ENCODE results near the gene KRT84.
"Not testable (repeated sequence)": the region's sequence is repeated elsewhere in the genome, so short reads cannot be mapped to it uniquely, and the experiment has no call there.

Gene KRT84

DNA sequence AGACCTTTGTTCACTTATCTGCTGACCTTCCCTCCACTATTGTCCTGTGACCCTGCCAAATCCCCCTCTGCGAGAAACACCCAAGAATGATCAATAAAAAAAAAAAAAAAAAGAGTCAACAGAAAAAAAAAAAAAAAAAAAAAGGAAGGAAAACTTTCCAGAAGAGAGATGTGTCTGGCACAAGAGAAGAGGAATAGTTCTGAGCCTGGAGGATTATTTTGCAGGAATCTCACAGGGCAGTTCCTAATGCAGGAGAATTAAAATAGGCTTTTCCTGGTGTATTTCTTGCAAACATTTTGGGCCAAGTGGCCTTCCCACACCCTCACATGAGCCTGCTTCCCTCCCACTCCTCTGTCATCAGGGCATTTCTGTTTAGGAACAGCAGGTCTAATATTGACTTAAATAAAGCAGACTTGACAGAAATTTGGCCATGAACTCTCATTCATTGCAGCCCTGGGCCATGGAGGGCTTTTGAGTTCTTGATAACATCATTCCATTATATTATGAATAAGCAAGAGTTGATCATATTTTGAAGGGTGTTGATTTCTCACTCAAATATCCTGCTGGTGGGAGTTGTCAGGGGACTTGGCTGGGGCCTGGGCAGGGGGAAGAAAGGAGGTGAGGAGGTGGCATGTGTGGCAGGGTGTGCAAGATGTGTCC lies 25.3 kb upstream of the KRT84 start:
- DNase-seq = not testable (repeated sequence)

DNA sequence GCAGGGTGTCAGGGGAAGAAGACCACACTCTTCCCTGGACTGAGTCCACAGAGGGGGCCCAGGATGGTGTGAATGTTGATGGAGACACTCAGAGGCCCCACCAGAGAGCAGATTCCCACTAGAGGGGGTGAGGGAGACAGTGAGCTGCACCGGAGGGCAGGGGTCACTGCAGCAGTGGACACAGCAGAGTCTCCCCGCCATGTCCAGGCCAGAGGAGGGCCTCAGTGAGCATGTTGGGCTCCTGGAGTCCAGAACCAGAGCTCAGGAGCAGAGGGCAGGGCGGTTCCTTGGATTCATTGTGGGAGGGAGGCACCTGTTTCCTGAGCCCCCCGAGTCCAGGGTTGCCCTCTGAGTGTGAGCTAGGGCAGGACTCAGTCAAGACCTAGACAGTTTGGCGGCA lies 22.5 kb upstream of the KRT84 start:
- DNase-seq = no peak

DNA sequence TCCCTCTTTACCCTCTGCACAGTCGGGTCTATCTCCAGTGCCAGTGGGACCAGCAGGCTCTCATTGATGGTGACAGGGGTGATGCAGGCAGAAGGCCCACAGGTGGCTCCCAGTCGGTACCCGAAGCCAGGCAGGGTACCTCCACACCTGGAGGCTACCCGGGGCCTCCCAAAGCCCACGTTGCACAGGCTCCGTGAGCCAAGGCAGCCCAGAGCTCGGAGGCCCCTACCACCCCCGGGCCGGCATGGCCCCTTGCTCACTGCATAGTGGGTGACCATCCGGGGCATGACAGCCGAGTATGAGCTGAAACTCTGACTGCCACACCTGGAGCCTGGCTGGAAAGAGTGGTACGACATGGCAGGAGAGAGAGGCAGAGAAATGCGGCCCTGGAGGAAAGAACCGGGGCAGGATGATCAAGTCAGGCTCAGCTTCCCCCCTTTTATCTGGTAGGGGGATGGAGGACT lies 20.5 kb upstream of the KRT84 start, which contains the start of gene KRT82:
TSS of gene KRT82 (minus strand) at position 414 of the 464 bp plus-strand sequence. CDS start at position 356, 58 bp downstream.
- DNase-seq = no peak

DNA sequence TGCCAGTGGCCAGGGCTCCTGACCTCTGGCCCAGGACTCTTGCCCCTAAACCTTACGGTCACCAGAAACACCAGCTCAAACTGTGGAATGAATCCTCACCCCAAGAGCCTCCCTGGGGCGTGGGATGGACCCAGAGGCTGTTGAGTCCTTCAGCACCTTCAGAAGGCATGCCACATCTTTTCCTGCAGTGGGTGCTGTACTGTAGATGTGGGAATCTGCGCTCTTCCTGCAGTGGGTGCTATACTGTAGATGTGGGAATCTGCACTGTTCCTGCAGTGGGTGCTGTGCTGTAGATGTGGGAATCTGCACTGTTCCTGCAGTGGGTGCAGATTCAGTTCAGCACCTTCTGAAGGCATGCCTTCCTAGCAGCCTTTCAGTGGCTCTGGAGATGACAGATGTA lies 19.5 kb upstream of the KRT84 start:
- DNase-seq = no peak

DNA sequence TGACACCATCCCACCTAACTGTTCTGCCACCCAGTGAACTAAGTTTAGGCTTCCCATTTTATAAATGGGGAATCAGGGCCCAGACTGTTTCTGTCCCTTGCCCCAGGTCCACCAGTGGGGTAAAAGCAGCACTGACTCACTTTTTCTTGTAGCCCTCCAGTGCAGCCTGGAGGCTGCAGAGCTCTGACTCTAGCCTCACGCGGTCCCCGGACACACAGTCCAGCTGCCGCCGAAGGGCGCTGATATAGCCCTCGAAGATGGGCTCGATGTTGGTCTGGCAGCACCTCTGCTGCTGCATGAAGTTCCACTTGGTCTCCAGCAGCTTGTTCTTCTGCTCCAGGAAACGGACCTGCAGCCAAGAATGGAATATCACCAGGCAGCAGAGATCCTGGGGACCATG lies 18.1 kb upstream of the KRT84 start:
- DNase-seq = no peak

DNA sequence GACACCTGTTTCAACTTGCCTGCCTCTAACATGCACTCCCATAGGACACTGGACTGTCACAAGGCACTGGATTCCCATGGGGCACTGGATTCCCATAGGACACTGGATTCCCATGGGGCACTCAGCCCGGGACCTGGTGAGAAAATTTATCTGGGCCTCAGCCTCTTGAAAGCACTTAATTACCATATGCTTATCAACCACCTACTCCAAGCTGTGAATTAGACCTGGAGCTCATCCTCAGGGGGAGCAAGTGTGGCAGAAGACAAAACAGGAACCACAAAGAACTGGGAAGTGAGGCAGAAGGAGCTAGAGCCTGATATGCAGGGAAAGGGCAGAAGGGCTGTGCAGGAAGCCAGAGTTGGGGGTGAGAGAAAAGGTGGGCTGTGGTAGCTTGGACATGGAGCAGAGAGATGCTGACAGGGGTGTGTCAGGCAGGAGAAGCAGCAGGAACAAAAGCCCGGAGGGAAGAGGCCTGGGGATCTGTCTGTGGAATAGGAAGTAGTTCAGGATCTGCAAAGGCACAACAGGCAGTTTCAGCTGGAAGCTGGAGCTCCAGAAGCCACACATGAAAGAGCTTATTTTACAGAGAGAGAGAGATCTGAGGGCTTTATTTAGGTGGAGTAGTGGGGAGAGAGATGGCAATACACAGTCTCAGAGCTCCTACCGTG lies 17.6 kb upstream of the KRT84 start:
- no peak for DNase-seq

DNA sequence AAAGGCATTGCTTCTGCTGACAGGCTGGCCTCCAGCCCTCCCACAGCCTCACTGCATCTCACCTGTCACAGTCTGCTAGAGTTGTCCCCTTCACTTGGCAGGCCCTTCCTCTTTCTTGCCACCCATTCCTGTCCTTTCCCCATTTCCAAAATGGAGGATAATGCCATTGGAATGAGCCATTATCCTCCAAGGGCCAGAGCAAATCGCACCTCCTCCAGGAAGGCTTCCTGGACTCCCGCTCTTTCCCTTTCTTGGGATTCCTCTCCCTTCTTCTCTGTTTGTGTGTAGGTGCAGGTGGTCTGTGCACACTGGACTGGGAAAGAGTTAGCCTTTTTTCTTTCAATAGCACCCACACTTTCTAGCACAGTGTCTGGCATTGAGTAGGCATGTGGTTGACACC lies 16.9 kb upstream of the KRT84 start:
- no peak for DNase-seq

DNA sequence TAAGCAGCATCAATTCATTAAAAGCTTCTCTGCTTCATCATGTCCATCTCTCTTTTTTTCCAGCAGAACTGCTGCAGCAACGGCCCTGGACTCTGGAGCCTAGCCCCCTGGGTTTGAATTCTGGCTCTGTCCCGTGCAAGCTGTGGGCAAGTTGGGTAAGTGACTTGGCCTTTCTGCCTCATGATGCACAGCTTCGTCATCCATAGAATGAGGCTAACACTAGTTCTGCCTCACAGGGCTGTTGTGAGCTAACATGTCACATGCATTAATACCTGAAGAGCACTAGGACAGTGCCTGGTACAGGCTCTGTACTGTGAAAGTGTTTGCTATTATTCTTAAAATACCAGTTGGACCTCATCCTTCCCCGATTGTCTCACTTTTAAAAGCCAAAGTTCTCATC lies 16.5 kb upstream of the KRT84 start:
- DNase-seq = no peak

DNA sequence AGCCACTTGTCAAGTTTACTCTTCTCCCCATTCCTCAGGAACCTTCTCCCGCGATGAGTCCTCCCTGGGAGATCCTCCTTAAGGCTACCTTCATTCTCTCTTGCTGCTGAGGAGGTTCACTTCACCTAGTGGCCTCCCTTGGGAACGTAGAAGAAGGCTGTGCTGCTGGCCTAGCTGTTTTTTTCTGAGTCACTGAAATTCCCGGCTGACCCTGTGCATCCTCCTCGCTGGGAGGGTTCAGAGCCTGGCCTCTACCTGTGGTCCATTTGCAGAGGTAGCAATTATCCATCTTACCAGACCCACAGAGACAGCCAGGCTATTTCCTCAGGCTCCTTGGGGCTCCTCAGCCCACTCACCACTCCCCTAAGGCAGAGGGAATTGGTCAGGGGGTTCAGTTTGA lies 16.1 kb upstream of the KRT84 start:
- DNase-seq = no peak

DNA sequence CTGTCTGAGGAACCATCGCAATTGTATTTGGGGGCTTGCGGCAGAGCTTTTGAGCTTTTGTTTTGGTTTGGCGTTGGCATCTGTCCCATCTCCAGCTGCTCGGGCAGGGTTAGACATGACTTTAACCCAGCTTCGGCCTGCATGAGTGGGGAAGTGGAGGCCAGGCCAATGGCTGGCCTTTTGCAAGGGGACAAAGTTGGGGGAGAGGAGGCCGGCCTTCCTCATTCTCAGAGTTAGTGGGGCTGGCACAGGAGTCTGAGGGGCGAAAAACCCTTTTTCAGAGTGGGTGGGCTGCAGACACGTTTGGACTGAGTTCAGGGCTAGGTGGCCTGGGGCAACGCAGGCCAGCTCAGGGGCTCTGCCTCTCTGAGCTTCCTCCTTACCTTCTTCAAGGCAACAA lies 15.5 kb upstream of the KRT84 start:
- DNase-seq = no peak

DNA sequence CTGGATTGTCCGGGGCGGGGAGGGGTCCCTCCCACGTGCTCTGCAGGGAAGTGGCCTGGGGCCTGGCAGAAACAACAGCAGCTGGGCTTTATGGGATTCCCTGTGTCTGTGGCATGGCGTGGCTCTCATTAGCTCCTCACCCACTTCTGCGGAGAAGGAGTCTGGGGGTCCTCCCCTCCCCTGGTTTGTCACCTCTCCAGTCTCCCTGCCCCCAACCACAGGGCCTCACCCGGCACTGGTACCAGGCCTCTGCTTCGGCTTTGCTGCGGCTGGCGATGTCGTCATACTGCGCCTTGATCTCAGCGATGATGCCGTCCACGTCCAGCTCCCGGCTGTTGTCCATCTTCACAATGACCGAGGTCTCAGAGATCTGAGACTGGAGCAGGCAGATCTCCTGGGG lies 14.3 kb upstream of the KRT84 start:
- DNase-seq = no peak

DNA sequence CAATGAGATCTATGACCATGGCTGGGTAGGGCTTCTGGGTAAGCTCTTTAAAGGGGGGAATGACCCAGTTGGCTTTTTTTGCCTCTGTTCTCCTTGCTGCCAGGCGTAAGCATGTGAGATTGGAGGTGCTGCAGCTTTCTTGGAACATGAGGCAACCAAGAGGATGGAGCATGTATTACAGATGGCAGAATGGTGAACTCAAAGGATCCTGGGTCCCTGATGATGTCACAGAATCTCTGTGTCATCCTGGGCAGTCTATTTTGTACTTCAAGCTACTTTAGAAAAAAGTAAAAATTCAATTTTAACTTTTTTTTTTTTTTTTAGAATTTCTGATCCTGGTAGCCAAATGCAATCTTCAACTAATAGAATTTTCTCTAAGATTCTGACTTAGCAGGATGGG lies 12.7 kb upstream of the KRT84 start:
- DNase-seq = no peak

DNA sequence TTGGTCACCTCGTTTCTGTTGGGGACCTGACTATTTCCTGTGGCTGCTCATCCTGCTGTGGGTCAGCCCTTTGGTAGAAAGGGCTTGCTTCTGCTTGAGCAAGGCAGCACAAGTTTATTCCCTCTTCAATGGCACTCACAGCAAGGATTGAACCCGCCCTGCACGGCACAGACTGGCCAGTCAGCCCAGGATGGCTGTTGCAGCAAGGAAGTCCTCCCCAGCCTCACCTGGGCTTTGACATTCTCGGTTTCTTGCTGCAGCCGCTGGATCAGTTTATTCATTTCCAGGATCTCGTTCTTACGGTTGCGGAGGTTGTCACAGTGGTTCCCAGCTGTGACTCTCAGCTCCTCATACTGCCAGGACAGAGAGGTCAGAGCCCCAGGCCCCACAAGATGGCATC lies 11.2 kb upstream of the KRT84 start:
- no peak for DNase-seq

DNA sequence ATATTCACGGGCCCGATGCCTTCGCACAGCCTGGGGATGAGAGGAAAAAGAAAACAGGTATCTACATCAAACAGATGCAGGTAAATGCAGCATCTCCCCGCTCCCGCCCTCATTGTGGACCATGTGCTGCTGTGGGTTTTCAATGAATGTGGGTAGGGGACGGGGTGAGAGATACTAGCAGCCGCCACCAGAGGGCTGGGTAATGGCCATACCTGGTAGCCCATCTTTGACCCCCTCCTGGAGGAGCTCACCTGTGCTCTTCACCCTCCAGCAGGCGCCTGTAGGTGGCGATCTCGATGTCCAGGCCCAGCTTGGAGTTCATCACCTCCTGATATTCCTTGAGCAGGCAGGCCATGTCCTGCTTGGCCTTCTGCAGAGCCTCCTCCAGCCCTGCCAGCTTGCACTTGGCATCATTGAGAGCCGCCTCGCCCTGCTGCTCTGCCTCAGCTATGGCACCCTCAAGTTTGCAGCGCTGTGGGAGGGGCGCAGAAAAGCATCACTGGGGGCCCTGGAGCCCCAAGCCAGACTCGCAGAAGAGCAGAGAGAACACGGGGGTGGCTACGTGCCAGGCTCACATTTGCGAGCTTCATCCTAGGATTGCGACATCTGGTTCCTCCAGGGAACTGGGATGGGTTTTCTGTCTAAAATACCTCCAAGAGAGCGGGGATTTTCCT lies 10.4 kb upstream of the KRT84 start:
- no peak for DNase-seq

DNA sequence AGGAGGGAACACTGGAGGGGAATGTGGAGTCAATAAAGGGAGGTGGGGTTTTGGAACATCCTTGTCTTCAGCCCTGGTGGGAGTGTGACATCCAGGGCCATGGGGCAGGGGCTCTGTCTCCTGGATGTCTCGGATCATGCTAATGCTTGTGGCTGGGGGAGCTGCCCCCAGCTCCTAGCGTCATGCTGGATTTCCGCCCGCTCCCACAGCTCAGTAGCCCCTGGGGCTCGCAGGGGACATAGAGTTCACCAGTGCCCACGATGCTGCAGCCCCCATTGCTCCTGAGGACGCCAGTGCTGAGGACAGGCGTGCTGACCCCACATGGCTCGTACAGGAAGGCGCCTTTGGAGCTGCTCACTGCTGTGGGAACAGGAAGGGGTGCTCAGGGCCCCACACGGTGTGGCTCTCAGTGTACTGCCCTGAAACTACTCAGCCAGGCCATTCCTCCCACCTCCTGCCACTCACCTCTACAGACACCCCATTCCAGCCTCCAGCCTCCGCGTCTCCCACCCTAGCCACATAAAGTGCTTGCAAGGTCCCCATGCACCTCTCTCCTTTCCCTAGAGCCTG lies 9.5 kb upstream of the KRT84 start:
- DNase-seq = no peak

DNA sequence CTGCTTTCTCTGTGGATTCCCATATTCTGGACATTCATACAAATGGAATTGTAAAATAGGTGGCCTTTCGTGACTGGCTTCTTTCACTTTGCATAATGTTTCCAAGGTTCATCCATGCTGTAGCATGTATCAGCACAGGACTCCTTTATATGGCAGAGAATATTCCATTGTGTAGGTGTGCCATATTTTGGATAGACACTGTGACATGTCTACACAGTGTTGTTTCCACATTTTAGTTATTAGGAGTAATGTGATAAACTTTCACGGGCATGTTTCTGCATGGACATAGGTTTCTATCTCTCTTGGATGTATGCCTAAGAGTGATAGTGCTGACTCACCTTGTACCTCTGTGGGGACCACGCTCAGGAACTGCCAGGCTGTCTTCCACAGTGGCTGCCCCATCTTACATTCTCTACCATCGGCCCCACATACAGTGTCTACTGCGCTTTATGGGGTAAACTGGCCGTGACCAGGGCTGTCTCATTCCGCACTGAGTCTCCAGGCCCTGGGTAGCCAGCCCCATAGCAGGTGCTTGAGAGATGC lies 7.1 kb upstream of the KRT84 start:
- DNase-seq = no peak

DNA sequence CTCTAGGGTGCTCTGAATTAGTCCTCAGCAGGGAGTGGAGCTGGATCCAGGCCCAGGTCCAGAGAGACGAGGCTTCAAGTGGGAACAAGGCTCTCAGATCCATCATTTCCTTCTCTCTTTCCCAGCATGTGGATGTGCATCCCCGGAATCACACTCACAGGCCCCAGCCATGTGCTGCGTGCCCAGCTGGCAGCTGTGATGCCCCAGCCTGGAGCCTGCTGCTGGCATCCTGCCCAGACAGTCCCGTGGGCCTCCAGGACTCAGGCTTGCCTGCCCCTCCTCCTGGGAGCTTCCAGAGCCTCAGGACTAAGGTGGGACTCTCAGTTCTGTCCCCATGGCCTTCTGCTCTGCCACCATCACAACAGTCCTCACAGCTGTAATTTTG lies 6.2 kb upstream of the KRT84 start:
- no peak for DNase-seq

DNA sequence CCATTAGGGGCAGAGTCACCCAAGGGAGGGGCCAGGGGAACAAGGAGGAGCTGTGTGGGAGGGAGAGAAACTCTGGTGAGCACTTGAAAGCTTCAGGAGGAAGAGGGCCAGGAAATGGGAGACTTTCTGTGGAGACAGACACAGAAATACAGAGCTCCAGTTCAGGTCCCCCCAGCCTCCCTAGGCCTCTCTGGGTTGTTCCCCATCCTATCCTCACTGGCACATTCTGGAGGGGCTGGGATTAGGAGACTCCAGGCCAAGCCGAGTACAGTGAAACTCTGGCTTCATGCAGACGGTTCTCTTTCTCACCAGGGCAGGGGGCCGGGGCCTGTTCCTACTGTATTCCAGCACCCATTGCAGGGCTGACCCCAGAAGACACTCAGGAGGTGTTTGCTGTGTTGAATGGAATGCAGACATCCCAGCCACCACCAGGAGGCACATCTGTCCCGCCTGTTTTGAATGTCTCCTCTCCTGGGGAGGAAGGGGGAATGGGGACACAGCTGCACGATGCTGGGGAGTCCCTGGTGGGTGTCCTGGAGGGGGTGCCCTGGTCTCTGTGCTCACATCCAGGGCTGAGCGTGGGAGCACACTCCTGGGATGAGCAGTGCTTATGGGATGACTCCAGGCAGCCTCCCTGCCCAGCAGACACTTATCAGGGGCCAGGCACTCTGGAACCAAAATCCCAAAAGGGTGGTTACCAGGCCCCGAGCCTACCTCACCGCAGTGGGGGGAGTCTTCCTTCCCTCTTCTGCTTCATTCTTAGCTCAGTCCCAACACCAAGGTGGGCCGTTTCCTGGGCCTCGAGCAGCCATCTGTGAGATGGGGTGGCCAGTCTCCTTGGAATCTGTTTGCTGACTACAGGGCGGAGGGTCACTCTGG lies 5.5 kb upstream of the KRT84 start:
- DNase-seq = no peak

DNA sequence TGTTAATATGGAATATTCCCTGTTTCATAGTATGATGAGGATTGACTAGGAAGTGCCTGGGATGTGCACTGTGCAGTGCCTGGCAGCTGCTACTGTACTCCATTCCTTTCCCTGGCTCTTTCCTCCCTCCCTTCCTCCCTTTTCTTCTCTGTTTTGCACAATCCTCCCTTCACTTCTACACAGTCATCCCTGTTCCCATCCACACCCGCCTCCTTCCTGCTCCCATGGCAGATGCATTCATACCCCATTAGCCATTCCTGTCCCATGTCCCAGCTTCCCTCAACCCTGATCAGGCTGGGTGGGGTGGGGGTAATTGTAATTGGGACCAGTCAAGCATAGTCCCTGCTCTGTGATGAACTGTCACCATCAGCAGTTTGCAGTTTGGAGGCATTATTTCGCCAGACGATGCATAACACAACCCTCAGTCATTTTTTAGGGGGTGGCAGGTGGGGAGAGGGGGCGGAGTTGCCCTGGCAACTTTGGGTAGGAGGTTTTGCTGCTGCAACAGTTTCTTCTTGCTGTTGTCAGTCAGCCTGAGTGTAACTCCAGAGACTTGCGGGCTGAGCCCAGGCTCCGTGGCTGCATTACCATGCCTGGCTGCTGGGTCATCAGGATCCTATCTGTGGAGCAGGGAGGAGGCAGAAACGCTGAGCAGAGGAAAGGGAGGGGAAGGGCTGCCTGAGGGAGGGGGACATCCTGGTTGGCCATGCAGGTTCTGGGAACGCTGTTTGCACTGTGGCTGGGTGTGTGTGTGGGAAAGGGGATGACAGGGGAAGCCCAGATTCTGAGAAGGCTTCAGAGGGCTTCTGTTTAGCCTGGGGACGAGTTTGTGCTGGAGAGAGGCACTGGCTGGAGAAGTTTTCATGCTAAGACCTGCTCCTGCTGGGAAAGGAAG lies 4.1 kb upstream of the KRT84 start:
- no peak for DNase-seq

DNA sequence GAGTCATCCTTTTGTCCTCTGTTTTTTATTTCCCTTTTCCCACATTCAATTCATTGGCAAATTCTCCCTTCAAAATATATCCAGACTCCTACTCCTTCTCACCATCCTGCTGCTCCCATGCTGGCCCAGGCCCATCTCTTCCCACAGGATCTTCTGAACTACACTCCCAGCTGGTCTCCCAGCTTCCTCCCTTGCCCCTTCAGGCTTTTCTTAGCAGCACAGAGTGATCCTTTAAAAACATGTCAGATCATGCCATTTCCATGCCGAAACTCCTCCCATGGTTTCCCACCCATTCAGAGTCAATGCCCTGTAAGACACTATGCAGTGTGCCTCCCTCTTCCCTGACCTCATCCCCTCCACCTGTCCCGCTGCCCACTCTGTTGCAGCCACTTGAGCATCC lies 2.4 kb upstream of the KRT84 start:
- no peak for DNase-seq

DNA sequence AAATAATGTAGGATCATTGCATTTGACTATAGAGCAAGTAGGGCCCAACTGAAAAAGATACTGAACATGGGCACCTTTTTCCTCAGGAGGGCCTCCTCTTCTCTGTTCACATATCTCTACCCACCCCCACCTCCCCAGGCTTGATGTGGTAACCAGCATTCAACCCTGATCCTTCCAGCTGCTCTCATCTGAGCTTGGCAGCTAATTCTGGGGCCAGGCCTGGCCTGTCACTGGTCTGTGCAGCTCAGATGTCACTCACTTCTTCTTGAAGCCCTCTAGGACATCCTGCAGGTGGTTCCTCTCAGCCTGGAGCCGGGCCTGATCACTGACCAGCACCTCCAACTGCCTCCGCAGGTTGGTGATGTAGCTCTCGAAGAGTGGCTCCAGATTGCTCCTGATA lies 2.1 kb downstream of the KRT84 start:
- DNase-seq = no peak

DNA sequence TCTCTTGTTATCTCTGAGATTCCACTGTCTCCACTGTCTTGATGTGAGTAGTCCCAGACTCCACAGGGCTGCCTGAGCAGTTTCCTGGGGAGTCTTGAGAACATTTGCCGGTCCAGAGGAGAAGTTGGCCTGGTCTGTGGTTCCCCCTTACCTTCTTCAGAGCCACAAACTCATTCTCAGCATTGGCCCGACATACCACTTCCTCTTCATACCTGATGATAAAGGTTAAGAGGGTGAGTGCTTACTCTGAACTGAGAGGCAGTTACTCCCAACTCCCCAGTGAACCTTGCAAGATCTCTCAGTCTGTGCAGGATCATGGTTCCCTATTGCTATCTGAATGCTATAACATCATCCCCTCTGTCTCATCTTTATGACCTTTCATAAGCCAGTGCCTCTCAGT lies 2.6 kb downstream of the KRT84 start:
- DNase-seq = no peak

All from NCI-H1436 treated with DMSO at 0.1 percent for 48 hours (cell line).